CD4-positive, alpha-beta T cell (primary cell): Measurements from ENCODE around the gene PPP2R2C. TPM values are rescaled to one million over a fixed set of nuclear protein-coding genes. Genes with fewer than 3 reads are reported as not detected.

ENCODE experiments used
- ATAC-seq: fragments of 200-7000 bp; cut with Tn5 transposase; one replicate; pipeline ENCODE4 v1.10.0; 2022; ENCODE audit warnings: mild to moderate bottlenecking; ENCODE audit not compliant: poor library complexity
- CTCF ChIA-PET: fragments of 350-600 bp; sonication (Branson Sonifier 250); formaldehyde crosslinking; loops from one replicate; lab custom pipeline; 2021; ENCODE audit warnings: antibody characterized with exemption, inconsistent platforms; lab: Charles Lee
- POLR2A ChIA-PET: fragments of 350-600 bp; sonication (Branson Sonifier 250); formaldehyde crosslinking; loops from one replicate; lab custom pipeline; 2021; ENCODE audit warnings: antibody characterized with exemption, inconsistent platforms; lab: Charles Lee
- DNase-seq, 14 experiments: peaks; one replicate each; pipeline ENCODE4 v3.0.0-alpha.2; 2013 to 2020; ENCODE audit warnings: mixed read lengths in 2 of 14
- H3K27ac ChIP-seq, 2 donors: one replicate each; pipeline versions ENCODE4 v1.5.1 to v1.7.0; 2013; ENCODE audit warnings: low read length in 2 of 2, low read depth in 1 of 2, mild to moderate bottlenecking in 1 of 2
- H3K27me3 ChIP-seq, 2 experiments: 1 replicate in 1 of 2; 2 replicates in 1 of 2; pipeline versions ENCODE4 v1.6.1 to v1.7.0; 2013; ENCODE audit warnings: low read length in 2 of 2, control low read depth in 1 of 2, mild to moderate bottlenecking in 1 of 2, moderate library complexity in 1 of 2; ENCODE audit not compliant: insufficient read depth in 2 of 2, control insufficient read depth in 1 of 2
- H3K36me3 ChIP-seq: one replicate; pipeline ENCODE4 v1.6.1; 2013; ENCODE audit warnings: low read length, control low read depth; ENCODE audit not compliant: insufficient read depth
- H3K4me1 ChIP-seq: one replicate; pipeline ENCODE4 v1.6.1; 2013; ENCODE audit warnings: low read length, control low read depth; ENCODE audit not compliant: insufficient read depth
- H3K4me3 ChIP-seq: one replicate; pipeline ENCODE4 v1.5.1; 2013; ENCODE audit warnings: mild to moderate bottlenecking, low read length, moderate library complexity
- H3K9me3 ChIP-seq, 2 experiments: 1 replicate in 1 of 2; 2 replicates in 1 of 2; pipeline versions ENCODE4 v1.6.1 to v1.7.0; 2013; ENCODE audit warnings: low read length in 2 of 2, mild to moderate bottlenecking in 2 of 2, control low read depth in 1 of 2, moderate library complexity in 1 of 2; ENCODE audit not compliant: control insufficient read depth in 1 of 2, insufficient read depth in 1 of 2
- H3K27ac Mint-ChIP-seq: one replicate; pipeline ENCODE4 v1.8.0; 2020; ENCODE audit warnings: mixed read lengths
- H3K27me3 Mint-ChIP-seq: one replicate; pipeline ENCODE4 v1.8.0; 2021; ENCODE audit warnings: mixed read lengths
- H3K36me3 Mint-ChIP-seq: one replicate; pipeline ENCODE4 v1.8.0; 2021; ENCODE audit warnings: low read depth, mixed read lengths
- H3K4me1 Mint-ChIP-seq: one replicate; pipeline ENCODE4 v1.8.0; 2021; ENCODE audit warnings: low read depth, mixed read lengths
- H3K4me3 Mint-ChIP-seq: one replicate; pipeline ENCODE4 v1.8.0; 2020; ENCODE audit warnings: mild to moderate bottlenecking, mixed read lengths
- H3K9me3 Mint-ChIP-seq: one replicate; pipeline ENCODE4 v1.8.0; 2020; ENCODE audit warnings: mixed read lengths
- CTCF ChIP-seq: fragments of 200-600 bp; IDR thresholded peaks from one replicate; pipeline ENCODE4 v1.8.0; 2022; ENCODE audit warnings: antibody characterized with exemption, mild to moderate bottlenecking
- intact Hi-C, 2 experiments: fragments of 100-400 bp; cut with DNase I in 1 of 2; cut with micrococcal nuclease in 1 of 2; formaldehyde crosslinking; loops; one replicate each; pipeline versions ENCODE4 v1.15.1 to v1.9.0; 2023 to 2025; cut with DNase I, micrococcal nuclease
- total RNA-seq, 174 experiments: library from RNA in 2 of 174; stranded (reverse) in 2 of 174; gene quantifications; one replicate each; pipeline ENCODE4 v1.2.3 and lab custom pipeline; 2021 to 2026

The PPP2R2C gene
- total RNA-seq, 2 experiments from 2014 or later = not detected

- intact Hi-C loops = no loop called here
- no peaks in the 10 kb centered on the region for H3K4me1 ChIP-seq
- H3K27me3 ChIP-seq = no peaks in the 10 kb centered on the region
- peaks cover 0 to 5% of the 10 kb centered on the region in 2 experiments for H3K9me3 ChIP-seq
- peaks cover 7% of the 10 kb centered on the region for H3K36me3 ChIP-seq
- ChIA-PET CTCF (no interaction called here), POLR2A (no interaction called here)
- H3K27ac ChIP-seq = no peak overlapping the region
- TF ChIP-seq CTCF = no peak
- no peak overlapping the region for H3K4me3 ChIP-seq
- no peak for ATAC-seq
- DNase-seq = no peak
- H3K9me3 Mint-ChIP-seq = no peaks in the 10 kb centered on the region
- no peaks in the 10 kb centered on the region for H3K27me3 Mint-ChIP-seq
- no peaks in the 10 kb centered on the region for H3K4me1 Mint-ChIP-seq
- no peak overlapping the region for H3K27ac Mint-ChIP-seq
- peaks cover 23% of the 10 kb centered on the region for H3K36me3 Mint-ChIP-seq
- H3K4me3 Mint-ChIP-seq = no peak overlapping the region
Measured at GRCh38 chr4:6297266-6297815, 175.1 kb downstream of the PPP2R2C start.

GRCh38 chr4:6296026-6296425, 176.4 kb downstream of the PPP2R2C start:
- no peaks in the 10 kb centered on the region for H3K4me1 Mint-ChIP-seq
- H3K9me3 Mint-ChIP-seq = no peaks in the 10 kb centered on the region
- H3K4me1 ChIP-seq = no peaks in the 10 kb centered on the region
- no peak overlapping the region for H3K4me3 Mint-ChIP-seq
- ATAC-seq = no peak
- DNase-seq = no peak
- ChIA-PET CTCF (no interaction called here), POLR2A (no interaction called here)
- H3K36me3 ChIP-seq = peaks cover 6% of the 10 kb centered on the region
- H3K27me3 ChIP-seq = no peaks in the 10 kb centered on the region
- peaks cover 0 to 2% of the 10 kb centered on the region in 2 experiments for H3K9me3 ChIP-seq
- H3K27ac ChIP-seq = no peak overlapping the region
- H3K4me3 ChIP-seq = no peak overlapping the region
- H3K27ac Mint-ChIP-seq = no peak overlapping the region
- H3K27me3 Mint-ChIP-seq = no peaks in the 10 kb centered on the region
- H3K36me3 Mint-ChIP-seq = peaks cover 17% of the 10 kb centered on the region
- TF ChIP-seq CTCF = no peak
- intact Hi-C loops = no loop called here

- ChIA-PET CTCF (no interaction called here), POLR2A (no interaction called here)
- H3K9me3 Mint-ChIP-seq = no peaks in the 10 kb centered on the region
- peaks cover 3% of the 10 kb centered on the region for H3K36me3 ChIP-seq
- intact Hi-C loops = no loop called here
- H3K4me1 Mint-ChIP-seq = no peaks in the 10 kb centered on the region
- H3K27me3 ChIP-seq = no peaks in the 10 kb centered on the region
- no peaks in the 10 kb centered on the region for H3K27me3 Mint-ChIP-seq
- no peak overlapping the region for H3K4me3 ChIP-seq
- ATAC-seq (no peak), DNase-seq (no peak)
- no peak for TF ChIP-seq CTCF
- peaks cover 12% of the 10 kb centered on the region for H3K36me3 Mint-ChIP-seq
- H3K4me3 Mint-ChIP-seq = no peak overlapping the region
- H3K9me3 ChIP-seq = no peaks in the 10 kb centered on the region
- H3K4me1 ChIP-seq = no peaks in the 10 kb centered on the region
- H3K27ac ChIP-seq = no peak overlapping the region
- no peak overlapping the region for H3K27ac Mint-ChIP-seq
Measured at GRCh38 chr4:6295495-6295894, 176.9 kb downstream of the PPP2R2C start.
